Omental fat pad (tissue), 4 donors: Measurements from ENCODE around the gene FGF2. TPM values are rescaled to one million over a fixed set of nuclear protein-coding genes. Genes with fewer than 3 reads are reported as not detected.

Experiments
- ATAC-seq: fragments of 150-250 bp; one replicate; pipeline ENCODE4 v1.9.1; 2016; ENCODE audit warnings: mild to moderate bottlenecking, moderate library complexity; ENCODE audit not compliant: low FRiP score
- DNase-seq: peaks from one replicate; pipeline ENCODE4 v3.0.0-alpha.2; 2019; ENCODE audit warnings: low spot score
- CTCF ChIP-seq, 3 donors: fragments of 450-650 bp; IDR thresholded peaks; one replicate each; pipeline ENCODE4 v1.5.1; 2016 to 2017; ENCODE audit warnings: antibody characterized with exemption in 3 of 3, mild to moderate bottlenecking in 3 of 3, moderate library complexity in 2 of 3
- total RNA-seq, 4 donors: library from RNA; depleted of rRNA; stranded (reverse); fragments of >200 nt; gene quantifications; one replicate each; pipeline ENCODE4 v1.1.0, GENCODE V29; 2016

FGF2 gene
- total RNA-seq, 4 donors from 2014 or later, result 22.0 to 50.9 (median 27.7) TPM

DNA sequence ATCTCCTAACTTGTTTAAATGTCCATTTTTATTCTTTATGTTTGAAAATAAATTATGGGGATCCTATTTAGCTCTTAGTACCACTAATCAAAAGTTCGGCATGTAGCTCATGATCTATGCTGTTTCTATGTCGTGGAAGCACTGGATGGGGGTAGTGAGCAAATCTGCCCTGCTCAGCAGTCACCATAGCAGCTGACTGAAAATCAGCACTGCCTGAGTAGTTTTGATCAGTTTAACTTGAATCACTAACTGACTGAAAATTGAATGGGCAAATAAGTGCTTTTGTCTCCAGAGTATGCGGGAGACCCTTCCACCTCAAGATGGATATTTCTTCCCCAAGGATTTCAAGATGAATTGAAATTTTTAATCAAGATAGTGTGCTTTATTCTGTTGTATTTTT lies 68.2 kb downstream of the FGF2 start:
- no peak for DNase-seq
- no peak for ATAC-seq
- no peak for TF ChIP-seq CTCF (IDR thresholded peaks at IDR 0.05)

DNA sequence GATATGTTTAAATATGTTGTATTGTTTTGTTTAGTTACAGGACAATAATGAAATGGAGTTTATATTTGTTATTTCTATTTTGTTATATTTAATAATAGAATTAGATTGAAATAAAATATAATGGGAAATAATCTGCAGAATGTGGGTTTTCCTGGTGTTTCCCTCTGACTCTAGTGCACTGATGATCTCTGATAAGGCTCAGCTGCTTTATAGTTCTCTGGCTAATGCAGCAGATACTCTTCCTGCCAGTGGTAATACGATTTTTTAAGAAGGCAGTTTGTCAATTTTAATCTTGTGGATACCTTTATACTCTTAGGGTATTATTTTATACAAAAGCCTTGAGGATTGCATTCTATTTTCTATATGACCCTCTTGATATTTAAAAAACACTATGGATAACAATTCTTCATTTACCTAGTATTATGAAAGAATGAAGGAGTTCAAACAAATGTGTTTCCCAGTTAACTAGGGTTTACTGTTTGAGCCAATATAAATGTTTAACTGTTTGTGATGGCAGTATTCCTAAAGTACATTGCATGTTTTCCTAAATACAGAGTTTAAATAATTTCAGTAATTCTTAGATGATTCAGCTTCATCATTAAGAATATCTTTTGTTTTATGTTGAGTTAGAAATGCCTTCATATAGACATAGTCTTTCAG lies 68.8 kb downstream of the FGF2 start:
- DNase-seq (no peak), ATAC-seq (no peak)
- TF ChIP-seq CTCF (IDR thresholded peaks at IDR 0.05), result no peak

DNA sequence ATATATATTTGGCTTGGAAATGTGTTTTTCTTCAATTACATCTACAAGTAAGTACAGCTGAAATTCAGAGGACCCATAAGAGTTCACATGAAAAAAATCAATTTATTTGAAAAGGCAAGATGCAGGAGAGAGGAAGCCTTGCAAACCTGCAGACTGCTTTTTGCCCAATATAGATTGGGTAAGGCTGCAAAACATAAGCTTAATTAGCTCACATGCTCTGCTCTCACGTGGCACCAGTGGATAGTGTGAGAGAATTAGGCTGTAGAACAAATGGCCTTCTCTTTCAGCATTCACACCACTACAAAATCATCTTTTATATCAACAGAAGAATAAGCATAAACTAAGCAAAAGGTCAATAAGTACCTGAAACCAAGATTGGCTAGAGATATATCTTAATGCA lies 69.6 kb downstream of the FGF2 start:
- ATAC-seq (no peak), DNase-seq (no peak)
- TF ChIP-seq CTCF (IDR thresholded peaks at IDR 0.05), result no peak

- no peak for TF ChIP-seq CTCF (IDR thresholded peaks at IDR 0.05)
- peak; percentile 80 for ATAC-seq
- no peak for DNase-seq
Observed at GRCh38 chr4:122898370-122899150, 71.9 kb downstream of the FGF2 start.

DNA sequence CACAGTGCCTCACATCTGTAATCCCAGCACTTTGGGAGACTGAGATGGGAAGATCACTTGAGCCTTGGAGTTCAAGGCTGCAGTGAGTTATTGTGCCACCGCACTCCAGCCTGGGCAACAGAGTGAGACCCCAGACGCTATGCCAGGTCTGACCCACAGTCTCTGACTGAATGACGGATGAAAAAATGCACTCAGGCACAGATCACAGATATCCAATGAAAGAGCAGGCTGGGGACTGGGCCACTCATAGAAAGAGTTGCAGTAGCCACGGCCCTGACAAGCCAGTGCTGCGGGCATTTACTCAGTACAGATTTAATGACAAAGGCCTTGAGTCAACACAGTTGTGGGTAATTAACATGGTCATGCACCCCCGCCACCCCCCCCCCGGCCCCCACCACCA lies 73.1 kb downstream of the FGF2 start:
- no peak for TF ChIP-seq CTCF (IDR thresholded peaks at IDR 0.05)
- ATAC-seq (no peak), DNase-seq (no peak)

DNA sequence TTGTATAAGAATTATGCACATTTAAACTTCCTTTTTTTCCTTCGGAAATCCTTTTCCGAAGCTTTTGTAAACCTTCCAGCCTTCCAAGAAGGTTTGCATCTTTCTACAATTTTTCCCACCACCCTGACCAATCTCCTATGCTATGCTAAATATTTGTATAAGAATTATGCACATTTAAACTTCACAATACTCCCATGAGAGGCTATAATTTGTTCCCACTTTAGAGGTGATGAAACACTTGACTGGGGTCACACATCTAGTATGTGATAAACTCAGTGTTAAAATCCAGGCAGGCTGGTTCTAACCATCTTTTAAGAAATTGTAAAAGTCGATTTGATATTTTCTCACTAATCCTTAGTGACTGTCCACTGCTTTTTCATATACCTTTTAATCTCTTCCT lies 73.7 kb downstream of the FGF2 start:
- no peak for TF ChIP-seq CTCF (IDR thresholded peaks at IDR 0.05)
- ATAC-seq, result no peak
- DNase-seq, result no peak
